NCI-H187 treated with DMSO at 0.1 percent for 48 hours (cell line): ENCODE results near the gene ADGRG2.

Source experiments
- DNase-seq: peaks from one replicate; lab custom pipeline; 2025; lab: John Stamatoyannopoulos, UW

ADGRG2 gene

GRCh38 chrX:19121898-19122640 lies at the start of gene ADGRG2:
Gene ADGRG2, minus strand, starts transcription at chrX:19122468. Its CDS starts 53,634 bp downstream, at chrX:19068834.
- DNase-seq, result no peak

GRCh38 chrX:19168609-19169008 lies 46.3 kb upstream of the ADGRG2 start:
- DNase-seq, result no peak

- DNase-seq, result no peak
Measured at GRCh38 chrX:19162851-19163250, 40.6 kb upstream of the ADGRG2 start.

- DNase-seq, result no peak
Measured at GRCh38 chrX:19156186-19156585, 33.9 kb upstream of the ADGRG2 start.

- DNase-seq, result no peak
Measured at GRCh38 chrX:19152762-19153161, 30.5 kb upstream of the ADGRG2 start.

GRCh38 chrX:19137067-19137466 lies 14.8 kb upstream of the ADGRG2 start:
- DNase-seq, result no peak

GRCh38 chrX:19133784-19134183 lies 11.5 kb upstream of the ADGRG2 start:
- no peak for DNase-seq

GRCh38 chrX:19133231-19133630 lies 11.0 kb upstream of the ADGRG2 start:
- no peak for DNase-seq

- DNase-seq, result no peak
Measured at GRCh38 chrX:19130628-19131027, 8.4 kb upstream of the ADGRG2 start.

- DNase-seq, result no peak
Measured at GRCh38 chrX:19129694-19130093, 7.4 kb upstream of the ADGRG2 start.

- DNase-seq, result no peak
Measured at GRCh38 chrX:19127649-19128168, 5.4 kb upstream of the ADGRG2 start.

- DNase-seq, result no peak
Measured at GRCh38 chrX:19122641-19123009, 357 bp upstream of the ADGRG2 start.

GRCh38 chrX:19121466-19121865 lies 802 bp downstream of the ADGRG2 start:
- no peak for DNase-seq

- DNase-seq, result no peak
Measured at GRCh38 chrX:19110642-19111041, 11.6 kb downstream of the ADGRG2 start.

- DNase-seq, result no peak
Measured at GRCh38 chrX:19107035-19107434, 15.2 kb downstream of the ADGRG2 start.

- no peak for DNase-seq
Measured at GRCh38 chrX:19100586-19100985, 21.7 kb downstream of the ADGRG2 start.

GRCh38 chrX:19097553-19098283 lies 24.6 kb downstream of the ADGRG2 start:
- DNase-seq, result no peak

GRCh38 chrX:19096586-19096985 lies 25.7 kb downstream of the ADGRG2 start:
- no peak for DNase-seq

GRCh38 chrX:19094654-19095053 lies 27.6 kb downstream of the ADGRG2 start:
- DNase-seq, result no peak

GRCh38 chrX:19091596-19091995 lies 30.7 kb downstream of the ADGRG2 start:
- no peak for DNase-seq

- DNase-seq, result no peak
Measured at GRCh38 chrX:19089555-19090040, 32.7 kb downstream of the ADGRG2 start.

GRCh38 chrX:19086102-19086772 lies 36.0 kb downstream of the ADGRG2 start:
- no peak for DNase-seq

- no peak for DNase-seq
Measured at GRCh38 chrX:19085666-19086065, 36.6 kb downstream of the ADGRG2 start.
